ENCODE results near the gene CTBP2.
"Not testable (repeated sequence)": the region's sequence is repeated elsewhere in the genome, so short reads cannot be mapped to it uniquely, and the experiment has no call there.

The CTBP2 gene

DNA sequence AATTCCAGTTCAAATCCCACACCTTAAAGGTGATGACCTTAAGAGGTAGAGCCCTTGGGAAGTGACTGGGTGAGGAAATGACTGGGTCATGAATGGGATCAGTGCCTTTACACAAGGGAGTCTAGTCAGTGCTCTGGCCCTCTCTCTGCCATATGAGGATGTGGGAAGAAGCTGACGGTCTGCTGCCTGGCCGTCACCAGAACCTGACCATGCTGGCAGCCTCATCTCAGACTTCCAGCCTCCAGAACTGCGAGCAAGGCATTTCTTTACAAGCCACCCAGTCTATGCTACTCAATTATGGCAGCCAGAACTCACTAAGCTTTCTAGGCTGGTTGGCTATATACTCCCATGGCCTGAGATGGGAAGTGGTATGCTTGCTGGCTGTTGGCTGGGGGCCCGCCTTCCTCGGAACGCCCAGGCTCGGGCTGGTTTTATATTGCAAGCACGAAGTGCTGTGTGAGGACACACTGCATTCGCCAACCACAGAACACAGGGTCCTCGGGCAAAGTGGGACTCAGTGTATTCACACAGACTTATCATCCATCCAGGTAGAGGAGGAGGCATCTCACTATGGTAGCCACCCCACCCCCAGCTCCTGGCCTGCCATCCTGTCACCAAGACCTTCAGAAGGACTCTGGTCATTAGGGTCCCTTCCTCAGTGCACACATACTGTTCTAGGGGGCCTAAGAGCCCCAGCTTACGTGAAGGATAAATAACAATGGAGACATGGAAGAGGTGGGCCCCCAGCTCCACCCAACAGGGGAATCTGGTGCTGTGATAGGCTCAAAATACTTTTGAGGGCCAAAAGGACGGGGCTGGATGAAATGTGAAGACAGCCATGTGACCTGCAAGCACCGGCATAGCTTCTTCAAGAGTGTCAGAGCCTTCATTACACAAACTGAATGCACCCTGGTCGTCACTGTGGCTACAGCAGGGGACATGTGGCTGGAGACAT, 169.4 kb downstream of the CTBP2 start:
- POLR2A ChIA-PET, result no interaction called here
- DNase-seq (ENCODE audit: low read depth, low spot score), result no peak
- CTCF ChIA-PET, result interaction anchor here (0.7 to 3.6 kb wide), 12 partner anchors 11 to 71 kb away, joined by 3 to 39 read pairs (median 6); no protein-coding TSS in a partner anchor
- no peak overlapping the region for H3K4me3 ChIP-seq (ENCODE audit: low read depth, low read length)
- TF ChIP-seq, protein P1, sequence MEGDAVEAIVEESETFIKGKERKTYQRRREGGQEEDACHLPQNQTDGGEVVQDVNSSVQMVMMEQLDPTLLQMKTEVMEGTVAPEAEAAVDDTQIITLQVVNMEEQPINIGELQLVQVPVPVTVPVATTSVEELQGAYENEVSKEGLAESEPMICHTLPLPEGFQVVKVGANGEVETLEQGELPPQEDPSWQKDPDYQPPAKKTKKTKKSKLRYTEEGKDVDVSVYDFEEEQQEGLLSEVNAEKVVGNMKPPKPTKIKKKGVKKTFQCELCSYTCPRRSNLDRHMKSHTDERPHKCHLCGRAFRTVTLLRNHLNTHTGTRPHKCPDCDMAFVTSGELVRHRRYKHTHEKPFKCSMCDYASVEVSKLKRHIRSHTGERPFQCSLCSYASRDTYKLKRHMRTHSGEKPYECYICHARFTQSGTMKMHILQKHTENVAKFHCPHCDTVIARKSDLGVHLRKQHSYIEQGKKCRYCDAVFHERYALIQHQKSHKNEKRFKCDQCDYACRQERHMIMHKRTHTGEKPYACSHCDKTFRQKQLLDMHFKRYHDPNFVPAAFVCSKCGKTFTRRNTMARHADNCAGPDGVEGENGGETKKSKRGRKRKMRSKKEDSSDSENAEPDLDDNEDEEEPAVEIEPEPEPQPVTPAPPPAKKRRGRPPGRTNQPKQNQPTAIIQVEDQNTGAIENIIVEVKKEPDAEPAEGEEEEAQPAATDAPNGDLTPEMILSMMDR (IDR thresholded peaks at IDR 0.05; ENCODE audit: insufficient read depth, low read length, missing control alignments), result no peak

DNA sequence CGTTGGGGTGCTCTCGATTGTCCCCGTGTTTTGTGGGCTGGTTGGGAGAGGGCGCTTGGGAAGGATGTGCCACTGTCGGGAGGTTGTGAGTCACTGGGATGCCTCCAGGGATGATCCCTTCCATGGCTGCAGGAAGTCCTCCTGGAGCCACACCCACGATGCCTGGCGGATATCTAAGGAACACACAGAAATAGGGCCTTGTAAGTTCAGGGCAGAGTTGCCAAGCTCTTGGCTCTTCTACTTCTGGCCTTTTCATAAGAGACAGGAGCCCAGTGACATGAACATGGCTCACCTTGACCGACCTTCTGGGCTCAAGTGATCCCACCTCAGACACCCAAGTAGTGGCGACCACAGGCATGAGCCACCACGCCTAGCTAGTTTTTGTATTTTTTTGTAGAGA, 170.8 kb downstream of the CTBP2 start:
- no peak for DNase-seq (ENCODE audit: low read depth, low spot score)
- POLR2A ChIA-PET, result no interaction called here
- TF ChIP-seq, protein P1 (IDR thresholded peaks at IDR 0.05; ENCODE audit: insufficient read depth, low read length, missing control alignments), result no peak
- no peak overlapping the region for H3K4me3 ChIP-seq (ENCODE audit: low read depth, low read length)
- CTCF ChIA-PET, result interaction anchor here (1.4 kb wide), 1 partner anchor 17 kb away, joined by 3 read pairs; no protein-coding TSS in a partner anchor

DNA sequence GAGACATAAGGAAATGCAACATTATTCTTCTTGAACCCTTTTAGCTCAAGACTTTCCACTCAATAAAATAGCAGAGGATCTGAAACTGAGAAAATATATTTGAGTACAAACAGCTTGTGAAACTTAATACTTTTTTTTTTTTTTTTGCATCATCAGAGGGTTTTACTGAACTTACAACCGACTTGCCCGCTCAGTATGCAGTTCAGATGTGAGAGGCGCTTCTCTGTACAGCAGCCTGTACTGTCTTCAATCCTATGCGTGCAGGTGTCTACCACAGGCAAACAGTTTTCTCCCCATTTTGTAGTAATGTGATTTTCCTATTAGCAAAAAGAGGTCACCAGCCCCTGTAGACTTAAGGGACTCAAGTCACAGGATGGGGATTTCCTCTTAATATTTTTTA, 171.6 kb downstream of the CTBP2 start:
- H3K4me3 ChIP-seq (ENCODE audit: low read depth, low read length); DNase-seq (ENCODE audit: low read depth, low spot score); POLR2A ChIA-PET; CTCF ChIA-PET: not testable (repeated sequence)

DNA sequence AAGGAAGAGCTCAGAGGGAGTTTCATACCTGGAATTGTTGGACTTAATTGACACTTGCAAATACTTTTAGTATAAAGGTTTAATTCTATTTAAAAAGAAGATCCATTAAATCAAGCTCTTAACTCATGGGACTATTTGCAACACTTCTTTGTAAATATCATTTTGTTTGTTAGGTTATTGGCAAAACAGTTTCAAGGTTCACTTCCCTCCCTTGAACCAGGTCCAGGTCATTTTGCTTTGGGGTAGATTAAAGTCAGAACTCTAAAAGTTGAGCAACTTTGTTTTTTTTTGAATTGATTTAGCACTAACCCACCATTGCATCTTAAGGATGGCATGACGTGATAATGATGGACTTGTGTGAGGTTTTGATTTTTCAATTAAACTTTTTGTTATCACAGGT, 172.6 kb downstream of the CTBP2 start:
- ChIA-PET CTCF (no interaction called here), POLR2A (interaction anchor here (0.7 kb wide), 1 partner anchor 170 kb away, joined by 3 read pairs; no protein-coding TSS in a partner anchor)
- H3K4me3 ChIP-seq (ENCODE audit: low read depth, low read length), result no peak overlapping the region
- no peak for DNase-seq (ENCODE audit: low read depth, low spot score)
- TF ChIP-seq, protein P1 (IDR thresholded peaks at IDR 0.05; ENCODE audit: insufficient read depth, low read length, missing control alignments), result no peak

DNA sequence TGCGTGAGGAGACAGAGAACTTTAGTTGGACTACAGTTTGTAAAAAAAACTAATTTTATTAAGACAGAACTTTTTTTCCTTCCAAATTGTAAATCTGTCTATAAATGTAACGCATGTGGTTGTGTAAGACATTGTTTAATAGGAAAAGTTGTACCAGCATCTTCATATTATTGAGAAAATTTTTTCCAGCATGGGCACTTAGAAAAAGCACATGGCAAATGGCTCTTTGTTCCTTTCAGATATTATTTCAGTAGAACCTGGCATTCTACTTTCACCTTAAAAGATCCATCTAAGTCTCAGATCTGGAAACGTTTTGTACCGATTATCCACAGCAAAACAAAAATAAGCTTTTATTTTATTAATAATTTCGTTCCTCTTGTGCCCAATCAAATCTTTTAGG, 175.2 kb downstream of the CTBP2 start:
- H3K4me3 ChIP-seq (ENCODE audit: low read depth, low read length), result no peak overlapping the region
- no peak for DNase-seq (ENCODE audit: low read depth, low spot score)
- POLR2A ChIA-PET, result no interaction called here
- TF ChIP-seq, protein P1 (IDR thresholded peaks at IDR 0.05; ENCODE audit: insufficient read depth, low read length, missing control alignments), result no peak
- CTCF ChIA-PET, result no interaction called here

DNA sequence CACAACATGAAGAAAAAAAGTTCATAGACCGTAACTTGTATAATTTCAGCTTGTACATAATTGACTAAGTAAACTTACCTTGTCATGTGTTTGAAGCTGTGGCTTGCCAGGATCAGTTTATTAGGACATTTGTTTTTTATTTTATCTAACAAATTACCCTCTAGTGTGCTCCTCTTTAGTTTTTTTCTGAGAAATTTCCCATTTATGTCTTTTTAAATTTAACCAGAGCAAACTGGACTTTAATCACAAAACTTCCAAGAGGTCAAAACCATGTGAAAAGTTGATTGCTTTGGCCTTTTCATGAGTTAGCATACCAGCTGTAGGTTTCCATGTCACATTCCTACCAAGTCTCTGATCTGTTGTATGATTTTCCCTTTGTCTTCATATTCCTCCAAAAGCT, 176.0 kb downstream of the CTBP2 start:
- ChIA-PET CTCF (interaction anchor here (1.1 to 2.9 kb wide), 2 partner anchors 8 to 17 kb away, joined by 3 to 15 read pairs; no protein-coding TSS in a partner anchor), POLR2A (no interaction called here)
- H3K4me3 ChIP-seq (ENCODE audit: low read depth, low read length), result no peak overlapping the region
- TF ChIP-seq, protein P1 (IDR thresholded peaks at IDR 0.05; ENCODE audit: insufficient read depth, low read length, missing control alignments), result no peak
- no peak for DNase-seq (ENCODE audit: low read depth, low spot score)
